ENCODE results near the gene PAX2. TPM values are rescaled to one million over a fixed set of nuclear protein-coding genes. Genes with fewer than 3 reads are reported as not detected.

PAX2 gene
- total RNA-seq, 1 experiment from 2014 or later: not detected

GRCh38 chr10:100876585-100877460 is 131.4 kb downstream of the PAX2 start:
- in situ Hi-C loops (cut with HindIII; ENCODE audit: low pct_unique_long_range_greater_than_20kb, low sequenced_read_pairs): loop anchor here (25.0 kb wide), 1 partner anchor 315 kb away; no protein-coding TSS in a partner anchor
- DNase-seq (ENCODE audit: low read depth): no peak

- DNase-seq (ENCODE audit: low read depth): no peak
- in situ Hi-C loops (cut with HindIII; ENCODE audit: low pct_unique_long_range_greater_than_20kb, low sequenced_read_pairs): loop anchor here (25.0 kb wide), 1 partner anchor 315 kb away; no protein-coding TSS in a partner anchor
Measured at GRCh38 chr10:100877461-100877850, 132.1 kb downstream of the PAX2 start.

- peak; percentile 73 for DNase-seq (ENCODE audit: low read depth)
- in situ Hi-C loops (cut with HindIII; ENCODE audit: low pct_unique_long_range_greater_than_20kb, low sequenced_read_pairs): loop anchor here (25.0 kb wide), 1 partner anchor 316 kb away; no protein-coding TSS in a partner anchor
Measured at GRCh38 chr10:100878291-100878910, 133.0 kb downstream of the PAX2 start.

Other genes starting within 250 kb of the PAX2 start
- 0.71 TPM in 1 of 2 replicates, not detected in the other for gene SEC31B, start 225.7 kb upstream of the PAX2 start, total RNA-seq (2014; rRNA removed; shearing (Covaris generic); ENCODE audit: low replicate concordance)
- 132 and 185 TPM in 2 replicates for gene NDUFB8, start 215.7 kb upstream of the PAX2 start, total RNA-seq (2014; rRNA removed; shearing (Covaris generic); ENCODE audit: low replicate concordance)
- 5.9 and 35.9 TPM in 2 replicates for gene HIF1AN, start 209.6 kb upstream of the PAX2 start, total RNA-seq (2014; rRNA removed; shearing (Covaris generic); ENCODE audit: low replicate concordance)
- gene SLF2, start 167.4 kb downstream of the PAX2 start, total RNA-seq (2014; rRNA removed; shearing (Covaris generic); ENCODE audit: low replicate concordance): 8.1 and 8.9 TPM in 2 replicates
- 0.96 and 6.6 TPM in 2 replicates for gene SEMA4G, start 223.9 kb downstream of the PAX2 start, total RNA-seq (2014; rRNA removed; shearing (Covaris generic); ENCODE audit: low replicate concordance)
- 123 and 128 TPM in 2 replicates for gene MRPL43, start 241.9 kb downstream of the PAX2 start, total RNA-seq (2014; rRNA removed; shearing (Covaris generic); ENCODE audit: low replicate concordance)
- gene TWNK, start 242.0 kb downstream of the PAX2 start, total RNA-seq (2014; rRNA removed; shearing (Covaris generic); ENCODE audit: low replicate concordance): 5.2 and 10.7 TPM in 2 replicates